ENCODE measurements around the gene TNFRSF18.
"Not testable (repeated sequence)": the region's sequence is repeated elsewhere in the genome, so short reads cannot be mapped to it uniquely, and the experiment has no call there.

The TNFRSF18 gene

DNA sequence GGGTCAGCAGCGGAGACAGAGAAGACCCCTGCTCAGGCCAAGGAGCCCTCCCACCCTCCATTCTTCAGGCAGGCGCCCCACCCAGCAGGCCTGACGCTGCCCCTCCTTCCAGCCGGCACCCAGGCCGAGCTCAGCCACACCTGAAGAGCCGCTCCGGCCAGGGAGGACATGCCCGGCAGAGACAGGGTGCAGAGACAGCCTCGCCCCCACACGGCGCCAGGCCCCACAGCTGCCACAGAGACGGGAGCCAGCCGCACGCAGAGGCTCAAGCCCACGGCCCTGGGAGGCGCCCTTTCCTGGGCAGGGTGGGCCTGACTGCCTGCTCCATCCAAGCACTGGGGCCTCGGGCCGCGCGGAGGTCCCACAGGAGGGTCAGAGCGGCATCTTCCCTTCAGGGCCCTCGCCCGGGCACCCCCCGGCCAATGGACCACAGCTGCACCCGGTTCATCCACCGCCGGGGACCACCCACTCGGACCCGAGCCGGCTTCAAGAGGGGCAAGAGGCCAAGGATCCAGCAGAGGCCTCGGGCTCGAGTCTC, 27.5 kb downstream of the TNFRSF18 start:
- ATAC-seq, result no peak
- H3K4me1 Mint-ChIP-seq, result peaks cover 6% of the 10 kb centered on the region
- no peak overlapping the region for H3K27ac Mint-ChIP-seq
- H3K27me3 Mint-ChIP-seq, result peaks cover 20% of the 10 kb centered on the region
- H3K4me3 Mint-ChIP-seq, result no peak overlapping the region
- H3K9me3 Mint-ChIP-seq, result no peaks in the 10 kb centered on the region
- DNase-seq, result no peak
- H3K36me3 Mint-ChIP-seq (ENCODE audit: low read depth), result no peaks in the 10 kb centered on the region

DNA sequence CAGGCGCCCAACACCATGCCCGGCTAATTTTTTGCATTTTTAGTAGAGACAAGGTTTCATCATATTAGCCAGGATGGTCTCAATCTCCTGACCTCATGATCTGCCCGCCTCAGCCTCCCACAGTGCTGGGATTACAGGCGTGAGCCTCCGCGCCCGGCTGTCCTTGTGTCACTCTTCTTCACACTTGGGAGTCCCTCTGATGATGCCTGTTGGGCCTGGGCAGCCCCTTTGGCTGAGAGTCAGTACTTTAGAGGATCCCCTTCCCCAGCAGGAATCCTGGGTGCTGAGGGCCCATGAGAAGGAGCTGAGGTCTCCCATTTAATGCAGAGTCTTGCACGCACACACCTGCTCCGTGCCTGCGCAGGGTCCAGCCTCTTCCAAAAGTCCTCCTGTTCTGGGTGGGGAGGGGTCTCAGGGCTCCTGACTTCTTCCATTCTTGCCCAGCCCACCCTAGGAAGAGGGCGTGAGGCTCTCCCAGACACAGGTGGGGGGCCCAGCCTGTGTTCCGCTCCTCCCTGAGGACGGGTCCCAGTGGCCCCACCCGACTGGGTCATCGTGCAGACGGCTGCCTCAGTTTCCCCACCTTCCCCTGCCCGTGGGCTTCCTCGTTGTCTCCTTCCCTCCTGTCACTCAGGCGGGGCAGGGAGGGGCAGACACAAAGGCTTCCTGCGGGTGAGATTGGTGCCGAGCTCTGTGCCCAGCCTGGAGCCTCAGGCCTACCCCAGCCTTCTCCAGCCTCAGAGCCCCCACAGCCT, 28.8 kb downstream of the TNFRSF18 start:
- H3K27me3 Mint-ChIP-seq, result peaks cover 18% of the 10 kb centered on the region
- no peak overlapping the region for H3K27ac Mint-ChIP-seq
- no peak overlapping the region for H3K4me3 Mint-ChIP-seq
- DNase-seq (no peak), ATAC-seq (no peak)
- H3K36me3 Mint-ChIP-seq (ENCODE audit: low read depth), result no peaks in the 10 kb centered on the region
- H3K4me1 Mint-ChIP-seq, result peaks cover 9% of the 10 kb centered on the region
- H3K9me3 Mint-ChIP-seq, result no peaks in the 10 kb centered on the region

DNA sequence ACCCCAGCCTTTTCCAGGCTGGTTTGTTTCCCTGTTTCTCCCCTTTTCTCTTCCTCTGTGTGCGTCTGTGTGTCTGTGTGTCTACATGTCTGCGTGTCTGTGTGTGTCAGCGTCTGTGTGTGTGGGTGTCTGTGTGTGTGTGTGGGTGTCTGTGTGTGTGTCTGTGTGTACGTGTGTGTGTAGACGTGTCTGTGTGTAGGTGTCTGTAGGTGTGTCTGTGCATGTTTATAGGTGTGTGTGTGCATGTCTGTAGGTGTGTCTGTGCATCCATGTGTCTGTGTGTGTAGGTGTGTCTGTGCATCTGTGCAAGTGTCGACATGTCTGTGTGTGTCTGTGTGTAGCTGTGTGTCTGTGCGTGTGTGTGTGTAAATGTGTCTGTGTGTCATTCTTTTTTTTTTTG, 29.5 kb downstream of the TNFRSF18 start:
- ATAC-seq (no peak), DNase-seq (no peak)
- no peak overlapping the region for H3K27ac Mint-ChIP-seq
- peaks cover 18% of the 10 kb centered on the region for H3K27me3 Mint-ChIP-seq
- H3K9me3 Mint-ChIP-seq, result no peaks in the 10 kb centered on the region
- H3K4me1 Mint-ChIP-seq, result peaks cover 14% of the 10 kb centered on the region
- H3K36me3 Mint-ChIP-seq (ENCODE audit: low read depth), result no peaks in the 10 kb centered on the region
- no peak overlapping the region for H3K4me3 Mint-ChIP-seq

DNA sequence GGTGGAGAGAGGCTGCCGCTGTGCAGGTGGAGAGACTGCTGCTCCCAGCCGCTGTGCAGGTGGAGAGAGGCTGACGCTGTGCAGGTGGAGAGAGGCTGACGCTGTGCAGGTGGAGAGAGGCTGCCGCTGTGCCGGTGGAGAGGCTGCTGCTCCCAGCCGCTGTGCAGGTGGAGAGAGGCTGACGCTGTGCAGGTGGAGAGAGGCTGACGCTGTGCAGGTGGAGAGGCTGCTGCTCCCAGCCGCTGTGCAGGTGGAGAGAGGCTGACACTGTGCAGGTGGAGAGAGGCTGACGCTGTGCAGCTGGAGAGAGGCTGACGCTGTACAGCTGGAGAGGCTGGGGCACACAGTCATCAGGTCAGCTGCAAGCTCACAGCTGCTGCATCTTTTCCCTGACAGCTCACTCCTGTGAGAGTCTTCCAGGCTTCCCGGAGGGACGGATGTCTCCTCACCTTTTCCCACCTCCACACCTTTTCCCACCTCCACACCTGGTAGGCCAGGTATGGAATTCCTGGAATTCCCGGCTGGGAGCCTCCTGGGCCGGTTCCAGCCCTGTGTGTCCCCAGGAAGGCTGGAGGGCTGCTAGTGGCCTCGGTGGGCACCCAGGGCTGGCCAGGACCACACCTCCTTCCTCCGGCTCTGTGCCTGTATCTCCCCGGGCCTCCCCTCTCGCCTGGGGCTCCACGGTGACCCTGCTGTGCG, 30.2 kb downstream of the TNFRSF18 start:
- not testable (repeated sequence) for H3K4me3 Mint-ChIP-seq, H3K27ac Mint-ChIP-seq

DNA sequence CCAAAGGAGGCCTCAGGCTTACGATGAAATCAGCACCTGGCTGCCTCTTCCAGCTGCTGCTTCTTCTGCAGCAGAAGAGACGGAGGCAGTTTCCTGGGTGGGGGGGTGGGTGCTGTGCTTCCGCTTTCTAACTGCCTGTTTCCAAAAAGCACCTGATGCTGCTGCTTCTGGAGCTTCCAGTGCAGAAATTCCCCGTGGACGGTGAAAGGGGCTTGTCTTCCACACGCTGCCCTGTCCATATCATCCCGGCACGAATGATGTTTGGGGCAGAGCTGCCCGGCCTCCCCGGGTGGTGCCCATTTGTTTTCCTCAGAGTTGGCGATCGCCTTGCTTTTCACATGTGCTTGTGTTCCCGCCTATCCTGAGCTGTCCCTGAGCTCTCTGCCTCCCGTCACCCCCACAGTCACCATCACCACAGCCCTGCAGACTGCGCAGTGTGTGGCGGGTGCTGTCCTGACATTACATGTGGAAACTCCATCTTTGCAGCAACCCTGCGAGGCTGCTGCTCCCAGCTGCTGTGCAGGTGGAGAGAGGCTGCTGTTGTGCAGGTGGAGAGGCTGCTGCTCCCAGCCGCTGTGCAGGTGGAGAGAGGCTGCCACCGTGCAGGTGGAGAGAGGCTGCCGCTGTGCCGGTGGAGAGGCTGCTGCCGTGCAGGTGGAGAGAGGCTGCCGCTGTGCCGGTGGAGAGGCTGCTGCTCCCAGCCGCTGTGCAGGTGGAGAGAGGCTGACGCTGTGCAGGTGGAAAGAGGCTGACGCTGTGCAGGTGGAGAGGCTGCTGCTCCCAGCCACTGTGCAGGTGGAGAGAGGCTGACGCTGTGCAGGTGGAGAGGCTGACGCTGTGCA, 30.9 kb downstream of the TNFRSF18 start:
- Mint-ChIP-seq H3K9me3 (no peaks in the 10 kb centered on the region), H3K4me1 (peaks cover 18% of the 10 kb centered on the region), H3K36me3 (ENCODE audit: low read depth) (no peaks in the 10 kb centered on the region), H3K27ac (no peak overlapping the region), H3K27me3 (peaks cover 13% of the 10 kb centered on the region), H3K4me3 (no peak overlapping the region)
- no peak for DNase-seq
- no peak for ATAC-seq

More for the DNA sequence above, 30.2 kb downstream of the TNFRSF18 start:
- Mint-ChIP-seq H3K27me3 (peaks cover 15% of the 10 kb centered on the region), H3K4me1 (peaks cover 17% of the 10 kb centered on the region)
- ATAC-seq; DNase-seq; H3K36me3 Mint-ChIP-seq (ENCODE audit: low read depth); H3K9me3 Mint-ChIP-seq: not testable (repeated sequence)

DNA sequence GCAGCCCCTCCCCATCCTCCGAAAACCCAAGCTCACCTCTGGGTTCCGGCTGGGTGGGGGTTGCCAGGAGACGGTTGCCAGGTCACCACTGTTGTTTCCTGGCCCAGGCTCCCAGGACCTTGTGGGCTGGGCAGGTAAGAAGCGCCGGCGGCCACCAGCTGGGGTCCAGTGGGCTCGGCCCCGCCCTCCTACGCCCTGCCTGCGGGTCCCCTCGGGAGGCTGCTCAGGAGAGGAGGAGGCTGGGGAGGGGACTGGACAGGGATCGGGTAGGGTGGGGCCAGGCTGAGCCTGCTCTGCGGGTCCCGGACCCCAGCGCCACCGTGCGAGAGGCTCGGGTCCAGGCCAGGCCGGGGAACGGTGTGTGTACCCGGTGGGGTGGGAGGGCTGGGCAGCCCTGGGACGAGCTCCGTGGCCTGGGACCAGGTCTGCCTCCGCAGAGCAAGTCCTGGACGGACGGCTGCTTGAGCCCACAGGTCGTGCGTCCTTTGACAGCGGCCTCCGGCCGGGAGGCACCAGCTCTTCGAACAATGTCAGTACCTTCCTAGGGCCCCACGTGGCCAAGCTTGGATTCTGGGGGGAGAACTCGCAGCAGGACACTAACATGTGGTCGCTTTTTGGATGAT, 32.5 kb downstream of the TNFRSF18 start, which contains the start of gene TTLL10:
Gene TTLL10, plus strand, starts transcription at position 88 of the 623 bp plus-strand sequence. CDS start 5,336 bp downstream, outside the sequence.
- no peak for ATAC-seq
- H3K4me1 Mint-ChIP-seq, result peaks cover 24% of the 10 kb centered on the region
- no peak for DNase-seq
- H3K27ac Mint-ChIP-seq, result no peak within 1 kb of the TSS
- H3K9me3 Mint-ChIP-seq, result no peaks in the 10 kb centered on the region
- no peaks in the 10 kb centered on the region for H3K36me3 Mint-ChIP-seq (ENCODE audit: low read depth)
- peaks cover 17% of the 10 kb centered on the region for H3K27me3 Mint-ChIP-seq
- H3K4me3 Mint-ChIP-seq, result no peak within 1 kb of the TSS

DNA sequence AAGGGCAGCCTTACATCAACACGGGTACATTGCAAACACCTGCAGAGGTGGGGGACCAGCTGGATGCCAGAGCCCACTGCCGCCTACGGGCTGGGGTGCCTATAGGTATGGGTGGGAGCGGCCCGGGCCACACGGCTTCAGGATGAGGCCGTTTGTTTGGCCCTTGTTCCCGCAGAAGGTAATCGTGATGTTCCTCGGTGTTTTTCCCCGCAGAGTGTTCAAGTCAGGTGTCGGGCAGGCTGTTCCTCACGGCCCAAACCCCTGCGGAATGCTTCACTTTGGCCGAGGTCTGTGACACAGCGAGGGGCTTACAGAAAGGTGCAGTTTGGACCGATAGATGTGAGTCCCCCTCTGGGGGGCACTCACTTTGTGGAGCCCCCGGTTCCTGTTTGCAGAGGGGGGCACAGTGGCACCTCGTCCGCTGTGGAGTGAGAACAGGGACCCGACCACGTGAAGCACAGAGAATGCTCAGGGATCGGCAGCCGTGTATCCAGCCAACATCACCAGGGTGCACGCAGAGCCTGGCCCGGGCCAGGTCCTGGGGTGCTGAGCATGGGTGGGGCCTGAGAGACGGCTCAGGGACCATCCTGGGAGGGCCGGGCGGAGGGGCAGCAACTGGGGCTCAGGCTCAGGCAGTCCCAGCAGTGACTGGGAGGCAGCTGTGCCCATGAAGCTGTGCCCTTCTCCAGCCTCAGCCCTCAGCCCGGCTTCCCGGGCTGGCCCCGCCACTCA, 33.2 kb downstream of the TNFRSF18 start:
- H3K9me3 Mint-ChIP-seq, result no peaks in the 10 kb centered on the region
- no peak overlapping the region for H3K4me3 Mint-ChIP-seq
- no peaks in the 10 kb centered on the region for H3K36me3 Mint-ChIP-seq (ENCODE audit: low read depth)
- ATAC-seq, result no peak
- peaks cover 24% of the 10 kb centered on the region for H3K4me1 Mint-ChIP-seq
- DNase-seq, result no peak
- no peak overlapping the region for H3K27ac Mint-ChIP-seq
- H3K27me3 Mint-ChIP-seq, result peaks cover 17% of the 10 kb centered on the region

DNA sequence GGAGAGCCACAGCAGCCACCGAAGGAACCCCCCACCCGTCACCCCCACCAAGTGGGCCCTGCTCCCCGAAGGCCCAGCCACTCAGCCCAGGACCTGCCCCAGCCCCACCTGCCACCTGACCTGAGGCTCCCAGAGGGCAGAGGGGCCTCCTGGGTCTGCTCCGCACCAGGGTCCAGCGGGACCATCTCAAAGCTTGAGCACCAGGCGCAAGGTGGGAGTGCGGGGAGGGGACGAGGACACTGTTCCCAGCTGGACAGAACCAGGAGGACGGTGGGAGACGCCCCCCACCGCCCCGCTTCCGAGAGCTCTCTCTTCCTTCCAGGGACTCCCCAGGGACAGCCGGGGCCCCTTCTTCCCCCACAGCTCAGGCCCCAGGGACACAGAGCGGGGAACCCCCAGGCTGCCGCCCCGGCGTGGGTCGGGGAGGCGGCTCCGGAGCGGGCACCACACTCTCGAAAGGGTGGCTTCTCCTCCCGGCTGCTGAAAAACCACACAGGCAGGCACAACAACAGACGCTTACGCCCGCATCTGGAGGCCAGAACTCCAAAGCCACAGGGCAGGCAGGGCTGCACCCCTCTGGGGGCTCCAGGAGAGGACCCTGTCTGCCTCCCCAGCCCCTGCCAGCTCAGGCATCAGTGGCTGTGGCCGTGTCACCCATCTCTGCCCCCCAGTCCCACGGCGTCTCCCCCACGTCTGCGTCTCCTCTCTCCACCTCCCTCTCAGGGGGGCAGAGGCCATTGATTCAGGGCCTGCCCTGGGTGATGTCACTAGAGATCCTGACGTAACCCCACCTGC, 34.6 kb downstream of the TNFRSF18 start:
- ATAC-seq (peak; percentile 74), DNase-seq (peak; percentile 64)
- Mint-ChIP-seq H3K27me3 (peaks cover 13% of the 10 kb centered on the region), H3K36me3 (ENCODE audit: low read depth) (no peaks in the 10 kb centered on the region), H3K27ac (peak overlapping the region; percentile 70), H3K4me1 (peaks cover 24% of the 10 kb centered on the region), H3K9me3 (no peaks in the 10 kb centered on the region), H3K4me3 (no peak overlapping the region)

DNA sequence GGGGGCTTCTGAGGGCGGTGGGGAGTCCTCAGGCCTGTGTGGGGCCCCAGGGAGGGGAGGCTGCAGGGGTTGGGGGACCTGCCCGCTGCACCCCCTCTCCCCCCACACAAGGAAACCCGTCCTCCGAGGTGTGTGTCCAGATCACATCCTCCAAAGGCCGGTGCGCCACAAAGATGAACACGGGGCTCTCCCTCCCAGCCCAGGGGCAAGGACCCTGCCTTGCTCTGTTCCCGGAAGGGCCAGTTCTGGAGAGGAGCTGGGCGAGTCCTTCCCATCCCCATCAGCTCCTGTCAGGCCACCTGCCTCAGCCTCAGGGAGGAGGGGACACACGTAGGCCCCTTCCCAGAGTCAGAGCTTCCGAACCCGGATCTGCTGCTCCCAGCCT, 35.2 kb downstream of the TNFRSF18 start:
- ATAC-seq, result no peak
- Mint-ChIP-seq H3K36me3 (ENCODE audit: low read depth) (no peaks in the 10 kb centered on the region), H3K4me1 (peaks cover 24% of the 10 kb centered on the region), H3K27me3 (peaks cover 12% of the 10 kb centered on the region), H3K9me3 (no peaks in the 10 kb centered on the region), H3K27ac (no peak overlapping the region), H3K4me3 (no peak overlapping the region)
- DNase-seq, result no peak

DNA sequence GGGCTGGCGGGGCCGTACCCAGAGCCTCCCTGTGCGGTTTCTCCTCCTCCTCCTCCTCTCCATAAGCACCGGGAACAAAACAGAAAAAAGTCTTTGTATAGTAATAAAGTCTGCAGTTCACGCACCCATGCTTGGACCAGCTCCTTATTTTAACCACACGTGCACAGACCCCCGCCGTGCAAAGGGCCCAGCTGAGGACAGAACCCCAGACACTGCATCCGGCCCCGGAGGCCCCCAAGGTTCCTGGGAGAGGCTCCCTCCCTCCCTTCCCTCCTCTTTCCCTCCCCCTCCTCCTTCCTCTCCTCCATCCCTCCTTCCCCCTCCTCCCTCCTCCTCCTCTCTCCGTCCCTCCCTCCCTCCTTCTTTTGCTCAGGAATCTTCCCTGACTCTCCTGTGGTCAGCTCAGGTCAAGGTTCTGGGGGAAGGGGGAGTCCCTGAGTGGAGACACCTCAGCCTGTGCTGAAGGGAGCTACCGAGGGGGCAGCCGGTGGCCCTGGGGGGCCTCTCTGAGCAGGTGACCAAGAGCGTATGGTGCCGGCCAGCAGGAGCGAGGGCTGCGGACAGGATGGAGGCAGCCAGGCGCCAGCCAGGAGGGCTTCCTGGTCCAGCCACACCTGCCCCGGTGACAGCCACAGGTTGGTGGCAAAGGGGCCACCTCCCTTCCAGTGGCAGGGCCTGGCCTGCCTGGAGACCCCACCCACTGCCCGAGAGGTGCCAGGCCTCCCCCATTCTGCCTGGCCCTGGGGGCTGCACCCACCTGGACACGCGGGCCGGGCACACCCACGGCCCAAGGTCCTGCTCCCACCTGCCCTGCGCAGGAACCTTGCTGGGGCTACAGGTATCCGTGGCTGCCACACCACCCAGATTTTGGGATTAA, 35.9 kb downstream of the TNFRSF18 start:
- Mint-ChIP-seq H3K27me3 (peaks cover 8% of the 10 kb centered on the region), H3K9me3 (no peaks in the 10 kb centered on the region), H3K36me3 (ENCODE audit: low read depth) (no peaks in the 10 kb centered on the region), H3K4me1 (peaks cover 29% of the 10 kb centered on the region), H3K27ac (no peak overlapping the region), H3K4me3 (no peak overlapping the region)
- no peak for DNase-seq
- ATAC-seq, result no peak

DNA sequence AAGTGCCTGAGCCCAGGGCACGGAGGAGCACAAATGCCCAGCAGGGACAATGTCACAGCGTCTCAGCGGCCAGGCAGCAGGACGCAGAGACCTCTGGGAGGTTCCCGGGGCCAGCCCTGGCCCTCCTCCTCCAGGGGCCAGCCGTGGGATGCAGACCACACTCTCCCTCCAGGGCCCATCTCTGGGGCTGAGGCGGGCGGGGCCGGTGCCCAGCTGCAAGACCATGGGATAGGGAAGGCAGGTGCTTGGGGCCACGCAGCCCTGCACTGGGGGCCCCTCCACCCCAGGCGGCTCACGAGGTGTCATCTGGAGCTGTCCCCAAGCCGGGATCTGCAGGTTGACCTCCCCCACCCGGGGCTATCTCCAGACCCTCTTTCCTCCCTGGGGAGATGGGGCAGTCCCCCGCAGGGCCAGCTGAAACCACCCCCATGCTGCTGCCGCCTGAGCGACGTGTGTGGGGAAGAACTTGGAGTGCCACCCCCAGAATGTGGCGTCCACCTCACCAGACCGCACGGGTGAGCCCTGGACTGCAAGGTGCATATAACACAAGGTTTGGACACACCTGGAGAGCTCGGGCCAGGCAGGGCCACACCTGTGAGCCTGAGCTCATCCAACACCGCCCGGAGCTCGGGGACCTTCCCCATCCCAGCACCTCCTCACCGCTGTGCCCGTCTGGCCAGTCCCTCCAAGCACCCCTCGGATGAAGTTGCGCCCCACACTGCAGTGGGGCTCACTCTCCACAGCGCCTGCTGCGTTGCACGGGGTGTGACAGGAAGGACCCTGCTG, 36.8 kb downstream of the TNFRSF18 start:
- H3K9me3 Mint-ChIP-seq, result no peaks in the 10 kb centered on the region
- no peak overlapping the region for H3K4me3 Mint-ChIP-seq
- no peak for ATAC-seq
- H3K36me3 Mint-ChIP-seq (ENCODE audit: low read depth), result no peaks in the 10 kb centered on the region
- no peak overlapping the region for H3K27ac Mint-ChIP-seq
- H3K4me1 Mint-ChIP-seq, result peaks cover 29% of the 10 kb centered on the region
- H3K27me3 Mint-ChIP-seq, result peaks cover 5% of the 10 kb centered on the region
- no peak for DNase-seq

Measured in activated naive CD8-positive, alpha-beta T cell treated with anti-CD3 and anti-CD28 coated beads, Interleukin-2, amount 50 U/mL, for 24 hours (primary cell).